Spinal cord (tissue), 10 donors: ENCODE data around the gene PPP2R5B. TPM values are rescaled to one million over a fixed set of nuclear protein-coding genes. Genes with fewer than 3 reads are reported as not detected.

Experiments used
- DNase-seq, 6 donors: peaks; one replicate each; pipeline versions ENCODE4 v3.0.0 to v3.0.0-alpha.2; 2013 to 2015; ENCODE audit warnings: low spot score in 6 of 6, low read depth in 4 of 6
- H3K27ac ChIP-seq: one replicate; pipeline ENCODE4 v1.5.1; 2013; ENCODE audit warnings: low read depth, low read length, control low read depth
- H3K27me3 ChIP-seq: one replicate; pipeline ENCODE4 v1.6.1; 2013; ENCODE audit warnings: low read length; ENCODE audit not compliant: control insufficient read depth, insufficient read depth
- H3K36me3 ChIP-seq: one replicate; pipeline ENCODE4 v1.6.1; 2013; ENCODE audit warnings: low read length; ENCODE audit not compliant: control insufficient read depth, insufficient read depth
- H3K4me1 ChIP-seq: one replicate; pipeline ENCODE4 v1.6.1; 2013; ENCODE audit warnings: low read length; ENCODE audit not compliant: control insufficient read depth, insufficient read depth
- H3K4me3 ChIP-seq: one replicate; pipeline ENCODE4 v1.5.1; 2013; ENCODE audit warnings: low read depth, low read length, control low read depth
- H3K9me3 ChIP-seq: one replicate; pipeline ENCODE4 v1.6.1; 2013; ENCODE audit warnings: low read length; ENCODE audit not compliant: control insufficient read depth, insufficient read depth
- WGBS: methylation state at CpG from one replicate; pipeline ENCODE4 v1.1.5; 2013; ENCODE audit warnings: missing lambda C conversion rate; ENCODE audit not compliant: insufficient coverage; 5-methylcytosine and 5-hydroxymethylcytosine counted together
- polyA plus RNA-seq, 2 donors: library from polyadenylated mRNA; unstranded; fragments of 120-200 nt; gene quantifications; one replicate each; pipeline ENCODE4 v1.2.1, GENCODE V29; 2013; ENCODE audit not compliant: insufficient read length in 2 of 2
- total RNA-seq, 2 donors: library from RNA; depleted of rRNA in 1 of 2; stranded (reverse); fragments of 120-200 nt in 1 of 2; fragments of >200 nt in 1 of 2; gene quantifications; one replicate each; pipeline versions ENCODE4 v1.2.3 to v1.2.4, GENCODE V29; 2013 to 2014
- donor health status: healthy.

PPP2R5B gene
- total and polyA plus RNA-seq, 4 donors: 26.3 to 99.8 (median 68.2) TPM

GRCh38 chr11:64915376-64915887, 9.1 kb upstream of the PPP2R5B start:
- Histone ChIP-seq H3K27ac (no peak overlapping the region), H3K4me1 (peaks cover 29% of the 10 kb centered on the region), H3K9me3 (no peaks in the 10 kb centered on the region), H3K4me3 (no peak overlapping the region), H3K27me3 (no peaks in the 10 kb centered on the region), H3K36me3 (peaks cover 50% of the 10 kb centered on the region)
- DNase-seq: no peak
- WGBS: 91% methylated on average over 1 of the region's 7 CpGs

GRCh38 chr11:64916040-64916774, 8.3 kb upstream of the PPP2R5B start:
- Histone ChIP-seq H3K36me3 (peaks cover 42% of the 10 kb centered on the region), H3K9me3 (no peaks in the 10 kb centered on the region), H3K4me1 (peaks cover 29% of the 10 kb centered on the region), H3K27me3 (no peaks in the 10 kb centered on the region), H3K27ac (peak overlapping the region; percentile 58), H3K4me3 (peak overlapping the region; percentile 94)
- 12% methylated on average over 20 of the region's 23 CpGs for WGBS
- peak in 2 of 6 donors; percentile 10 to 37 for DNase-seq

GRCh38 chr11:64916775-64917662, 7.5 kb upstream of the PPP2R5B start, which contains the start of gene ATG2A:
Gene ATG2A, minus strand, starts transcription at chr11:64917209. Its CDS starts 74 bp downstream, at chr11:64917135.
- H3K27me3 ChIP-seq: no peaks in the 10 kb centered on the region
- H3K36me3 ChIP-seq: peaks cover 34% of the 10 kb centered on the region
- WGBS: 0% methylated on average over 42 of the region's 57 CpGs
- peak within 1 kb of the TSS; percentile 94 for H3K4me3 ChIP-seq
- H3K27ac ChIP-seq: peak within 1 kb of the TSS; percentile 89
- H3K9me3 ChIP-seq: no peaks in the 10 kb centered on the region
- H3K4me1 ChIP-seq: peaks cover 29% of the 10 kb centered on the region
- peak; percentile 93 to 100 (median 98) for DNase-seq

- DNase-seq: no peak
- H3K27ac ChIP-seq: peak overlapping the region; percentile 89
- peak overlapping the region; percentile 94 for H3K4me3 ChIP-seq
- H3K4me1 ChIP-seq: peaks cover 29% of the 10 kb centered on the region
- WGBS: 0% methylated on average over 3 of the region's 6 CpGs
- H3K27me3 ChIP-seq: no peaks in the 10 kb centered on the region
- peaks cover 28% of the 10 kb centered on the region for H3K36me3 ChIP-seq
- H3K9me3 ChIP-seq: no peaks in the 10 kb centered on the region
Observed at GRCh38 chr11:64917663-64917995, 6.9 kb upstream of the PPP2R5B start.

- Histone ChIP-seq H3K27ac (peak overlapping the region; percentile 89), H3K9me3 (no peaks in the 10 kb centered on the region), H3K36me3 (peaks cover 24% of the 10 kb centered on the region), H3K27me3 (no peaks in the 10 kb centered on the region), H3K4me1 (peaks cover 29% of the 10 kb centered on the region), H3K4me3 (peak overlapping the region; percentile 94)
- DNase-seq: peak in 2 of 6 donors; percentile 8 to 30
- WGBS: 0% methylated on average over 1 of the region's 4 CpGs
Observed at GRCh38 chr11:64918017-64918416, 6.5 kb upstream of the PPP2R5B start.

GRCh38 chr11:64919627-64920026, 4.9 kb upstream of the PPP2R5B start:
- Histone ChIP-seq H3K4me3 (no peak overlapping the region), H3K4me1 (peaks cover 43% of the 10 kb centered on the region), H3K27me3 (no peaks in the 10 kb centered on the region), H3K27ac (no peak overlapping the region), H3K9me3 (no peaks in the 10 kb centered on the region), H3K36me3 (peaks cover 8% of the 10 kb centered on the region)
- no peak for DNase-seq
- 80% methylated on average over 2 of the region's 8 CpGs for WGBS

GRCh38 chr11:64920124-64920523, 4.4 kb upstream of the PPP2R5B start:
- Histone ChIP-seq H3K9me3 (no peaks in the 10 kb centered on the region), H3K36me3 (peaks cover 3% of the 10 kb centered on the region), H3K27me3 (no peaks in the 10 kb centered on the region), H3K27ac (no peak overlapping the region), H3K4me1 (peaks cover 43% of the 10 kb centered on the region), H3K4me3 (no peak overlapping the region)
- 64% methylated on average over 1 of the region's 2 CpGs for WGBS
- DNase-seq: no peak

- WGBS: 72% methylated on average over 2 of the region's 3 CpGs
Observed at GRCh38 chr11:64921384-64921783, 3.1 kb upstream of the PPP2R5B start.

GRCh38 chr11:64923151-64923661, 1.3 kb upstream of the PPP2R5B start:
- Histone ChIP-seq H3K27ac (no peak overlapping the region), H3K36me3 (peaks cover 27% of the 10 kb centered on the region), H3K4me3 (no peak overlapping the region), H3K27me3 (no peaks in the 10 kb centered on the region), H3K4me1 (peaks cover 44% of the 10 kb centered on the region), H3K9me3 (no peaks in the 10 kb centered on the region)
- no peak for DNase-seq
- 90% methylated on average over 11 of the region's 11 CpGs for WGBS

More at GRCh38 chr11:64921384-64921783, 3.1 kb upstream of the PPP2R5B start:
- Histone ChIP-seq H3K4me3 (no peak overlapping the region), H3K9me3 (no peaks in the 10 kb centered on the region), H3K4me1 (peaks cover 43% of the 10 kb centered on the region), H3K36me3 (peaks cover 9% of the 10 kb centered on the region), H3K27me3 (no peaks in the 10 kb centered on the region), H3K27ac (no peak overlapping the region)
- DNase-seq: no peak
